HG02885 (cell line): Measurements from ENCODE around the gene MTX2.
A peak's percentile ranks its signal among the peaks of the same experiment; 100 is the strongest.

ENCODE experiments used
- ATAC-seq: cut with Tn5 transposase; IDR thresholded peaks from one replicate; pipeline ENCODE4 v1.9.1; 2021; ENCODE audit warnings: mild to moderate bottlenecking; ENCODE audit not compliant: unreplicated experiment, poor library complexity

MTX2 gene

DNA sequence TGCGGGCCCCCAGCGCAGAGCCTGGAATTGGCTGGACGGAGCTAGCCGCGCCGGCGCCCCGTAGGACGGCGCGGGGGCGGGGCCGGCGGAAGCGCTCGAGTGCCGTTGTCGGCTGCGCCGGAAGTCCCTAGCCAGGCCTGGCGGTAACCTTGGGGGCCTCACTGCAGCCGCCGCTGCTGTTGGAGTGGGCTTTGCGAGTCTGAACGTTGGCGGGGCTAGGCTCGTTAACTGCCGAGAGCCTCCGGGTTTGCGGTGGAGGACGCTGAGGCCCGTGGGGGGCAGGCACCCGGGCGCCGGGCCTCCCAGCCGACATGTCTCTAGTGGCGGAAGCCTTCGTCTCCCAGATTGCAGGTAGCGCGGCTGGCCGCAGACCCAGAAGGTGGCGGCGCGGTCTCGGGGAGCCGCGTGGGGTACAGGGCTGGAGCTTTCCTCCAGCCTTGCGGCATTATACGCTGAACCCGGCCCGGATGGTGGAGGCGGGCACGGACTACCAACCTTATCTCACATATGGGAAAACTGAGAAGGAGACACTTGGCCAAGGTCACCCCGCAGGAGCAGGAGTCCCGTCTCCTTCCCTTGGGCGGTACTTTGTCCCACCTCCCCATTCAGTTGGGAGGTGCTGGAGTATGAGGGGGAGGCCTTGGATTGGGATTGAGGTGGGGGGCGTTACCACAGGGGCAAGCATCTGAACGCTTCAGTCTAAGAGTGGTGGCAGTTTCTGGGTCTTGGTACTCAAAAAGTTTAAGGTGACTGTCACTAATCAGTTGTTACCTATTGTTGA lies at the start of gene MTX2:
Gene MTX2 (plus strand): TSS at position 124 of the 781 bp plus-strand sequence. CDS start 188 bp downstream, at position 312.
- ATAC-seq, result peak; percentile 96

DNA sequence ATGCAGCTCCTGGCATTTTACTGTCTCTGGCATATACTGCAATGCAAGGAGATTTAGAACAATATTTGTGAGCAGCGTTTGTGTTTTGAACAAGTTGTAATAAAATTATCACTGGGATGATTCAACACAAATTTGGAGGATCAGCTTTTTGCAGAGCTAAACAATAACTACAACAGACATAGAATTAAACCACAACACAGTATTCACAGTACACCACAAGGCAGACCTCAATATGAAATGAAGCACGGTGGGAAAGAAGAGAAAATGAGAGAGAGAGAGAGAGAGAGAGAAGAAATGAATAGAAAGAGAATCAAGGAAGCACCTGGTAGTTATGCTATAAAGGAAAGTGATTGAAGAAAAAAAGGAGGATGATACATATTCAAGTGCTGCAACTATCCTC lies 41.4 kb upstream of the MTX2 start:
- ATAC-seq, result no peak

DNA sequence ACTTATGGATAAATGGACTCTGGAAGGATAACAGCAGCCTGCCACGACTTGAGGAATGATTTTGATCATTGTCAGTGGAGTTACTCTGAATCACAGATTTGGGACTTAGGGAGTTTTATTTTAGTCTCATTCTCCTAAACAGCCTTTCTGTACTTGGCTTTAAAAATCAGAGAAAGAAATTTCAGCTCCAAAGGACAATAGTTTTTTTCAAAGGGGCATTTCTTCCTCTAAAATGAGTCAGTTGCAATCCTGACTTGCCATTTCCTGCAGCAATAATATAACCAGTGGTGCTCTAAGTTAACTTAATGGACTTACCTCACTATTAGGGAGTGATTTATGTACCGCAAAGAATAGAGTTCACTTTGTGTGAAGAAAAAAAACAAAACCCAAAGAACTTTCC lies 35.1 kb upstream of the MTX2 start:
- ATAC-seq, result no peak

DNA sequence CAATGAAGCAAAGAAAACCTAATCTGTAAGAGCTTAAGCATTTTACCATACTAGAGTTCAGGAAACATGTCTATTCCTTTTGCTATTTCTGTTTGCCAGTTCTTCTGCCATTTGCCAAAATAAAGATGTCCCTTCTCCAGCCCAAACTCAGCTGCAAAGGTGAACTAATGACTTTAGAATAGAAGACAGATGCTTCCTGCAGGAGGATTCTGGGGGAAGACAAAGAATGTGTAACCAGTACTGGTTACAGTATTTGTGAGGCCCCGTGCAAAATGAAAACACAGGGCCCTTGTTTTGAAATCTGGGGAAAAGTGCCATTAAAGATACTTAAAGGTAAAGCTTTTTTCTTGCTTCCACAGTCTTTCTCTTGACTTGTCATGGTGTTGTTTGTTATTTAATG lies 34.3 kb upstream of the MTX2 start:
- no peak for ATAC-seq

DNA sequence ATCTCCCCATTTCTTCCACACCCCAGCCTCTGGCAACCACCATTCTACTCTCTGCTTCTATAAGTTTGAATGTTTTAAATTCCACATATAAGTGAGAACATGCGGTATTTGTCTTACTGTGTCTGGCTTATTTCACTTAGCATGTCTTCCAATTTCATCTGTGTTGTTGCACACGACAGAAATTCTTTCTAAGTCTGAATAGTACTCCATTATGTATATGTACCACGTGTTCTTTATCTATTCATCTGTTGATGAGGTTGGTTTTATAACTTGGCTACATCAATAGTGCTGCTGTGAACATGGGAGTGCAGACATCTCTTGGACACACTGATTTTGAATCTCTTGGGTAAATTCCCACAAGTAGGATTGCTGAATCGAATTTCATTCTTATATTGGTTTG lies 31.8 kb upstream of the MTX2 start:
- no peak for ATAC-seq

GRCh38 chr2:176239031-176239430 lies 30.2 kb upstream of the MTX2 start:
- ATAC-seq, result no peak

DNA sequence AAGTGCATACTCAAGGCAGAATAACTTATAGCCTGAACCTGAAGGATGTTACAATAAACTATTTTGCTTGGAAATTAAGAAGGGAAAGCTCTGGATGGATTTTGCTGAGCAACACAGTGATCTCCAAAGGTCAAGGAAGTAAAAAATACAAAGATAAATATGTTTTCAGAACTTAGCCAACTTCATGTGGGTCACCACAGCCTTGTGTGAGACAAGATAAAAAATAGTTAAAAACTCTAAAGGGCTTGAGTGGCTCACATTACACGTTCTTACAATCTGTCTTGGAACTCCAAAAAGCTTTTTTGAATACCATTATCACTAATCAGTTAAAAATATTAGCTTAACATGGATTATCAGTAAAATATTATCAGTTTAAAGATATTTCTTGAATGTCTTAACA lies 28.9 kb upstream of the MTX2 start:
- no peak for ATAC-seq

- no peak for ATAC-seq
Observed at GRCh38 chr2:176242276-176242675, 27.0 kb upstream of the MTX2 start.

- no peak for ATAC-seq
Observed at GRCh38 chr2:176246331-176246730, 22.9 kb upstream of the MTX2 start.

DNA sequence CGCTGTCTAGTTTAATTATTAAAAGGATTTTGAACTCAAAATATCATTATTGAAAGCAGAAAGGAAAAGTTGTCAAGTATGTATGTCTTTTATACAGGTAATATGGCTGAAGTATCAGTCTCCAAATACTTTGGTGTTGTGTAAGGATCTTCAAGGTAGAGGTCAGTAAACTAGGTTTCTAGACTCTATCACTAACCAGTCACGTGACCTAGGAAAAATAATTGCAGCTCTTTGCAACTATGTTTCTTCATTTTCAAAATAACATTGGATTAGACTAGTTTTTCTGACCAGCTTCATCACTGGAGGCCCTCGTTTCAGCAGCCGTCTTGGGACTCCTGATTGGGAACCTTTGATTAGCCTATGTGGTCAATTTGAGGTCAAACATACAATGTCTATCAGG lies 21.4 kb upstream of the MTX2 start:
- no peak for ATAC-seq

- ATAC-seq, result no peak
Observed at GRCh38 chr2:176251928-176252327, 17.3 kb upstream of the MTX2 start.

DNA sequence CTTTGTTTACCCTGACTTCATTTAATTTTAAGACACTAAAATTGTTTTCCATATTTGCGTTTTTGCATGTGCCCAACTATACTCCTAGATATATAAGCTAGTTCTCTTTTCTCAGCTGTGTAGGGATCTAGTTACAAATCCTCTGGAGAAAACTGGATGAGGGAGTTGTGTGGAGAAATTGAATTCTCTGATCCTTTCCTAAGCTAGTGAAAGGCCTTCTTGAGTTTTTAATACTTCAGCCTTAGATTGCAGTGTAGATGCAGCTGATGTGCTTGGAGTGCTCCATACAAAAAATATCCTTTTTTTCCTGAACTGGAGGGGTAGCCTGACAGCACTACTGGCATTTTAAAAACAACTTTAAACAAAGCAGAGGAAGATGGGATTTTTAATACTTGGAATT lies 8.6 kb upstream of the MTX2 start:
- no peak for ATAC-seq

DNA sequence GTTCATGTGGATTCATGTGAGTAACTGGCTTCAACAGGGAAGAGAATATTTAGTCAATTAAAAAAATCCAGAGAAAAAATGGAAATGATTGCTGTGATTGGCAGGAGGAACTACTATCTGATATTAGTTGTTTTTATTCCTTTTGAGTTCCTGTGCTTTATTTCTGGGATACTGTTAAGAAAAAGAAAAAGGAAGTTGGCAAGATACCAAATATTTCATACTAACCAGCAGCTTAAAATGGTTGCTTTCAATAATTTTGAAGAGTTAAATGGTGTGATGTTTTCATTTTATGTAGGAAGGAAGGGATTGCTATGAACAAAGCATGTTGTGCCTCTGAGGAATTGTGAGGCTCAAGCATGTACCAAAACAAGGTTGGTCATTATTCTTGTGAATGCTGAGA lies 8.1 kb upstream of the MTX2 start:
- ATAC-seq, result no peak

DNA sequence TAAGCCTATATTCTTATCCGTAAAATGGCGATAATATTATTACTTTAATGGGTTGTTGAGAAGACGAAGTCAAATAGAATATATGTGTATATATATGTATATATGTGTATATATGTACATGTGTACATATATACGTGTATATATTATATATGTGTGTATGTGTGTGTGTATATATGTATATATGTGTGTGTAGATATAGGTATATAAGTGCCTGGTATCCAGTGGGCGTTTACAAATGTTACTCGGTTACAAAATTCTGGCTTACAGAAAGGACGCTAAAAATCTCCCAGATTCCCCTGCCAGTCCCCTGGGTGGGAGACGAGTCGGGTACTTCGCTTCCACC lies 295 bp upstream of the MTX2 start:
- no peak for ATAC-seq

GRCh38 chr2:176270100-176270750 lies 983 bp downstream of the MTX2 start:
- no peak for ATAC-seq

DNA sequence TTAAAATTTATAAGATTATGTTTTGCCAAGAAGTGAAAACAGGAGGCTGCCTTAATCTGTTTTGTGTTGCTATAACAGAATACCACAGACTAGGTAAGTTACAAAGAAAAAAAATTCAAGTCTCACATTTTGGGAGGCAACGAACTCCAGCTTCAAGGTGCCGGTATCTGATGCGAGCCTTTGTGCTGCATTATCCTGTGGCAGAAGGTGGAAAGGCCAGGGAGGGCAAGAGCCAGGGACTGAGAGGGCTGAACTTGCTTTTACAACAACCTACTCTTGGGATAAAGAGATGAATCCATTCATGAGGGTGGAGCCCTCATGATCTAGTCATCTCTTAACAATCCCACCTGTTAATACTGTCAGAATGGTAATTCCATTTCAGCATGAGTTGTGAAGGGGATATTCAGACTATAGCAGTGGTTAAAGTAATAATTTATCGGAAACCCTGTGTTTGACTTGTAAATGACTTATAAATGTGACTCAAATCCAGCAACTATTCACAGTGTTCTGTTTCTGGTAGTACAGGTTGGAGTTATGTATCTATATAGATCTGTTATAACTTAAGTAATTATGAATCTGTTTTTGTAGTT lies 3.7 kb downstream of the MTX2 start:
- ATAC-seq, result no peak

- ATAC-seq, result no peak
Observed at GRCh38 chr2:176278927-176279326, 9.7 kb downstream of the MTX2 start.

- no peak for ATAC-seq
Observed at GRCh38 chr2:176280156-176280555, 10.9 kb downstream of the MTX2 start.

DNA sequence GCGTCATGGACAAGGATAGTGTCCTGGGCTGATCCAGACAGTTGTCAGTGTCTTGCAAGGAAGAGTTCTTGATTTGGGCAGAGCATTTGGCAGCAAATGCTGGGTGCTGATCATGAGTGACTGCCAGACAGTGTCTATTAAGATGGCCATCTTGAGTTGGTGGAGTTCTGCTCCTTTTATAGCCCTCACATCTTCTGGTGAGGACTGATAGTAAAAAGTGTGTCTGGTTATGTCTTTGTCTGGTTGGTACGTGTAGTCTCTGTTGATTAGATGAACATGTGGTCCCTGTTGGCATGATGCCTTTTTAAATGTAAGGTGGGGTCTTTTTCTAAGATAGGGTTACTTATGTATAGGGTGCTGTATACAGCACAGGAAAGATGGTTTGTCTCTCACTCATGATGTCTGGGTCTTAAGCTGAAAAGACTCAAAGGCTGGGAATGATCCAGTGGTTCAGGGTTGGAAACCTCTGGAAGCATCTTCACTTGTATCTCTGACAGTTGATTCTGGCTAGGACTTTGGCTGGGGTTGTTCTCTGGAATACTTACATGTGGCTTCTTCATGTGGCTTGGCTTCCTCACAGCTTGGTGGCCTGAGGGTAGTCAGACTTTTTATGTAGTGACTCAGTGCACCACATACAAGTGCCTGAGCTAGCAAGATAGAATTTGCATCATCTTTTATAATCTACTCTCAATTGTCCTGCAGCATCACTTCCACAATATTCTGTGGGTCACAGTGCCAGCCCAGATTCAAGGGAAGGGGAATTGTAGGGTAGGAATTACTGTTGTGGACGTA lies 11.8 kb downstream of the MTX2 start:
- ATAC-seq, result no peak

DNA sequence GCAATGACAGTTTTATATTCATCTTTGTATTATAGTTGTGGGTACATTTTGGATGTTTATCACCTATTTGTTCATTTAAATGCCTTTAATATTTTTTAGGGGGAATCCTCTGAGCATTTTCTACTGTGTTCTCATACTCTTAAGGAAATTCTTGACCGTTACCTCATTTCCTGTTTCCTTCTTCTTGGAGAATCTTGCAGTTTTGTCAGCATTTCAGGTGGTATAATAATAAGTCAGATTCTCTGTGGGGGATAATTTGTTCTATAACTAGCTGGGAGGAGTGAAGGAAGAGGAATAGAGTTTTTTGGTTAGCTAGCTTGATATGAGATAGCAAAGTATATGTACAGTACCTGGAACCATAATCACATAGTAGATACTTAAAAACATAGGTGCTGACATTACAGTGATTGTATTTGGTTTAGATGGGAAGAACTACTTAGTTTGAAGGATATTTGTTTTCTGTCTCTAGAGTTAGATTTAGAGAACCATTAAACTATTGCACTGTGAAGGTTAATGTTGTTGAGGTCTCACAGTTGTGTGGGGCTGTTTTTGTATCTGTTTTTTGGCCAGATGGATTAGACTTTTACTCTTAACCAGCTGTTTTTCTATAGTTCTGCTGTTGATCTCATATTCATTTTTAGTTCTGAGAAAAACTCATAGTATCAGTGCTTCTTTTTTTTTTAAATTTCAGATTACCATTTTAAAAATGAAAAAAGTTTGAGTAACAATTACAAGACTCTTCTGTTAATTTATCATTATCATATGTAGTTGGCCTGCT lies 14.2 kb downstream of the MTX2 start:
- ATAC-seq, result no peak
